AG09309 (cell line): Measurements from ENCODE around the gene FAHD1.

Experiments
- DNase-seq: peaks from one replicate; pipeline ENCODE4 v3.0.0-alpha.2; 2010; ENCODE audit warnings: low read depth
- H3K4me3 ChIP-seq: 2 replicates; pipeline ENCODE4 v1.5.1; 2011; ENCODE audit warnings: mild to moderate bottlenecking, low read depth, low read length, moderate library complexity; ENCODE audit not compliant: control insufficient read depth
- TF ChIP-seq, protein P1 (sequence below): IDR thresholded peaks from 2 replicates; pipeline ENCODE4 v1.5.1; 2011; ENCODE audit warnings: mild to moderate bottlenecking, low read depth, low read length, inconsistent platforms; ENCODE audit not compliant: insufficient read depth, control insufficient read depth; ENCODE audit errors: missing control alignments

The FAHD1 gene

DNA sequence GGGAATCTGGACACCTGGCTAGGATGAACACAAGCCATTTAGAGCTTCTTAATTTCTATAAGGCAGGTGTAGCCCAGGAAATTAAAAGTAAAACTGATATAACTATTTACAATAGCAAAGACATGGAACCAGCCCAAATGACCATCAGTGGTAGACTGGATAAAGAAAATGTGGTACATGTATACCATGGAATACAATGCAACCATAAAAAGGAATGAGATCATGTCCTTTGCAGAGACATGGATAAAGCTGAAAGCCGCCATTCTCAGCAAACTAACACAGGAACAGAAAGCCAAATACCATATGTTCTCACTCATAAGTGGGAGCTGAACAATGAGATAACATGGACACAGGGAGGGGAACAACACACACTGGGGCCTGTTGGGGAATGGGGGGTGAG lies 19.4 kb downstream of the FAHD1 start:
- TF ChIP-seq, protein P1, sequence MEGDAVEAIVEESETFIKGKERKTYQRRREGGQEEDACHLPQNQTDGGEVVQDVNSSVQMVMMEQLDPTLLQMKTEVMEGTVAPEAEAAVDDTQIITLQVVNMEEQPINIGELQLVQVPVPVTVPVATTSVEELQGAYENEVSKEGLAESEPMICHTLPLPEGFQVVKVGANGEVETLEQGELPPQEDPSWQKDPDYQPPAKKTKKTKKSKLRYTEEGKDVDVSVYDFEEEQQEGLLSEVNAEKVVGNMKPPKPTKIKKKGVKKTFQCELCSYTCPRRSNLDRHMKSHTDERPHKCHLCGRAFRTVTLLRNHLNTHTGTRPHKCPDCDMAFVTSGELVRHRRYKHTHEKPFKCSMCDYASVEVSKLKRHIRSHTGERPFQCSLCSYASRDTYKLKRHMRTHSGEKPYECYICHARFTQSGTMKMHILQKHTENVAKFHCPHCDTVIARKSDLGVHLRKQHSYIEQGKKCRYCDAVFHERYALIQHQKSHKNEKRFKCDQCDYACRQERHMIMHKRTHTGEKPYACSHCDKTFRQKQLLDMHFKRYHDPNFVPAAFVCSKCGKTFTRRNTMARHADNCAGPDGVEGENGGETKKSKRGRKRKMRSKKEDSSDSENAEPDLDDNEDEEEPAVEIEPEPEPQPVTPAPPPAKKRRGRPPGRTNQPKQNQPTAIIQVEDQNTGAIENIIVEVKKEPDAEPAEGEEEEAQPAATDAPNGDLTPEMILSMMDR: no peak
- H3K4me3 ChIP-seq: no peak overlapping the region
- DNase-seq: no peak

DNA sequence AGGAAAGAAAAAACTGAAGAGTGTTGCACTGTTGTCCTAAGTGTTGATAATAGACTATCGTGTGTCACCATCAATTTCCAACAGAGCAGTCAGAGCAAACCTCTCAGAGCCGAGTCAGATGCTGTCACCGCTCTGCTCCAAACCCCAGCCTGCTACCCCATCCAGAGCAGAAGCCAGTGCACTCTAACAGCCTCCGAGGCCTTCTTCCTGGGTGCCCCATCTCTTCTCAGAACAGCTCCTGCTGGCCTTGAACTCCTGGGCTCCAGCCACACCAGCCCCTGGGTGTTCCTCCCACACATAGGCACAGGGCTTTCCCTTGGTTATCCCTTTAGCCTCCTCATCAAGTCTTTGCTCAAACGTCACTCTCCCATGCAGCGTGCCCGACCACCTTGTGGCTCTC lies 24.0 kb downstream of the FAHD1 start:
- H3K4me3 ChIP-seq: no peak overlapping the region
- TF ChIP-seq, protein P1: no peak
- DNase-seq: no peak

DNA sequence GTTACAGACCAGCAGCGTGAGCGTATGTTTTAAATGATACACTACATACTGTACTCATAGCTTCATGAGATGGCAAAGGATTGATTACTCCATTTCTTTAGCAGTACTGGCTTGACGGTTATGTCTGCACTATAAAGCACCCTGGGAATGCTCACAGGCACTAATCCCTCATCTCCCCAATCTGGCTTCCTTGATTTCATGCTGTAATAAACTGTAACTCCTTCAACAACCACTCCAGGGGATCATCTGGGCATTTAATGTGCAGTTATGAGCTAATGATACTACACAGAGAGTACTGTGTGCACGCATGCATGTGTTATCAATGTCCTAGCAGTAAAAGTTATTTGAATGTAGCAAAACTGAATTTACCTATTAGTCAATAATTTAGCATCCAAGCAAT lies 24.8 kb downstream of the FAHD1 start:
- TF ChIP-seq, protein P1: no peak
- DNase-seq: no peak
- H3K4me3 ChIP-seq: no peak overlapping the region

DNA sequence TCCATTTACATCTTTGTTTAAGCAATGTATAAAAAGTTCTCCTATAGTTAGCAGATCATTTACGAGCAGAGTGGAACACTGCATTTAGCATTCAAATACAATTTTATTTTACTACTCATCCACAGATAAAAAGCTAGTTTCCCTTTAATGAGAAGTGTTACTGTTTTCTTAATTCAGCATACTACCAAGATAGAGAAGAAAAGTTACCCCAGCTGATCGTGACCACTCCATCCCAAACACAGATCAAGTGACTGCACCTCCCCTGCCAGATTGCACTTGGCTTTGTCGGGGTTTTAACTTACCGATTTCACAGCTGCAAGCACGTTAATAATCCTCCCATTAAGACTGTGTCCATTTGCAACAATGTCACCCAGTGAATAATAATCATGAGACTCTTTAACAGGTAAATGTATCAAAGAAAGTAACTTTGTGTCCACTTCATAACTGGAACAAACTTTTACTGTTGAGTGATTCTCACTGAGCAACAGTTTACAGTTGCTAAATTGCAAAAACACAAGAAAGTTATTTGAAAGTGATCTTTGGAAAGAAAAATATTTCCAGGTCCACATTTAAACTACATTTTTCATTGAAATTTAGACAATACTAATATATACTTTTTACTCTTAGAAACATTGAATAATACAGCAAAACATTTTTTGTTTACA lies 30.6 kb downstream of the FAHD1 start:
- TF ChIP-seq, protein P1: no peak
- no peak for DNase-seq
- H3K4me3 ChIP-seq: no peak overlapping the region

DNA sequence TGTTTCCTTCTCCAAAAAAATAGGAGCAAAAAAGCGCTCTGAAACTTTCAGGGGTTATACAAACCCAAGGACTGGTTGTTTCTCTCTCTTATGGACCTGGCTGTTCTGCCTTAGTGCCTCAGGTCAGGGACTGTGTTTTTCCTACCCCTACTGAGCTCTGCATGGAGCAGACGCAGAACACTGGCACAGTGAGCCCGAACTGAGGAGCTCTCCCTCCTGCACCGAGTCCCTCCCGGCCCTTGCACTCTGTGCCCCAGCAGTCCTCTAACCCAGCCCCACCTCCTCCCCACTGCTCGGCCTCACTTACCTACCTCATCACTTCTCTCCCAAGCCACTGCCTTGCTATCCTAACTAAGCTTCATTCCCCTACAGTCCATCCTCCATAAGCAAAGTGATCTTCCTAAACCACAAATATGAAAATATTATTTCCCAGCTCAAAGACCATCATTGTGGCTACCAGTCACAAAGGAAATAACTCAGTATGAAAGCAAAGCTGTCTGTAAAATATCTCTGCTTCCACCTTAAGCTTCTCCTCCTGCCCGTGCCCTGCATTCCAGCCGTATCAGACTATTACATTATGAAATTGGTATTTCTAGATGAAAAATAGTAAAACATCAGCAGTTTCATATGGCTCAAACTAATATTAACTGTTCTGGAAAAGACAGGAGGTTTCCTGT lies 31.3 kb downstream of the FAHD1 start:
- TF ChIP-seq, protein P1: no peak
- DNase-seq: no peak
- no peak overlapping the region for H3K4me3 ChIP-seq

DNA sequence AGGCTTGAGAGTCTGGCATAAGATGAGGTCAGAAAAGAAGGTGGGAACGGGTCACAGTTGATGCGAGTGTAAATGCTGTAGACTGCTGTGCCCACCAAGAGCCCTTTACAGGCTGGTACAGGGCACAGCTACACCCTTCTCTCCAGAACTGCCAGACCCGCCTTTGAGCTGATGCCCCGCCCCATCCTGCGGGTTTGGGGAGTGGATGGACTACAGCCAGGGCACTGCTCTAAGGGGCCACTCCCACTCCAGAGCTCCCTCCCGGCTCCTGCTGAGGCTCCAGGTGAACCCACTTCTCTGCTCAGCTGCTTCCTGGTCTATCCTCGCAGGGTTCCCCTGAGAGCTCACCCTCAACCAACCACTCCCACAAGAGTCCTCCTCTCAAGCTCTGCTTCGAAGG lies 32.6 kb downstream of the FAHD1 start:
- H3K4me3 ChIP-seq: no peak overlapping the region
- TF ChIP-seq, protein P1: no peak
- no peak for DNase-seq
